LNCaP clone FGC (cell line): Measurements from ENCODE around the gene CD160.

Source experiments
- DNase-seq: peaks from one replicate; pipeline ENCODE4 v3.0.0-alpha.2; 2011; ENCODE audit warnings: low read depth
- H3K4me3 ChIP-seq: 2 replicates; pipeline ENCODE4 v1.5.1; 2011; ENCODE audit warnings: mild to moderate bottlenecking, low read depth, low read length, control low read depth
- TF ChIP-seq, protein P1 (sequence below): IDR thresholded peaks from 2 replicates; pipeline ENCODE4 v1.5.1; 2012; ENCODE audit warnings: mild to moderate bottlenecking; ENCODE audit not compliant: control insufficient read depth, insufficient read depth; ENCODE audit errors: extremely low read depth

The CD160 gene

DNA sequence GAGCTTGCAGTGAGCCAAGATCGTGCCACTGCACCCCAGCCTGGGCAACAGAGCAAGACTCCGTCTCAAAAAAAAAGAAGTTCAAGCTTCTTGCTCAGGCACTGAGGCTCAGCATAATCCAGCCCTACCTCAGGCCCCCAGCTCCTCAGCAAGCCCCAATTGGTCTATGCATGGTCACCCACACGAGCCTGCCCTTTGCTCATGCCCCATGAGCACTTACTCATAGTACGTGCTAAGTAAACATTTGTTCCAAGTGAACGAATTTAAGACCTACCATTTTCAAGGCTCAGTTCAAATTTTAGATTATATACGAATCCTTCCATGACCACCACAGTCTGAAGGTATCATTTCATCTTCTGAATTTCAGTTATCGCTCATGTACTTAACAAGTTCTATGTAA, 16.5 kb upstream of the CD160 start:
- TF ChIP-seq, protein P1, sequence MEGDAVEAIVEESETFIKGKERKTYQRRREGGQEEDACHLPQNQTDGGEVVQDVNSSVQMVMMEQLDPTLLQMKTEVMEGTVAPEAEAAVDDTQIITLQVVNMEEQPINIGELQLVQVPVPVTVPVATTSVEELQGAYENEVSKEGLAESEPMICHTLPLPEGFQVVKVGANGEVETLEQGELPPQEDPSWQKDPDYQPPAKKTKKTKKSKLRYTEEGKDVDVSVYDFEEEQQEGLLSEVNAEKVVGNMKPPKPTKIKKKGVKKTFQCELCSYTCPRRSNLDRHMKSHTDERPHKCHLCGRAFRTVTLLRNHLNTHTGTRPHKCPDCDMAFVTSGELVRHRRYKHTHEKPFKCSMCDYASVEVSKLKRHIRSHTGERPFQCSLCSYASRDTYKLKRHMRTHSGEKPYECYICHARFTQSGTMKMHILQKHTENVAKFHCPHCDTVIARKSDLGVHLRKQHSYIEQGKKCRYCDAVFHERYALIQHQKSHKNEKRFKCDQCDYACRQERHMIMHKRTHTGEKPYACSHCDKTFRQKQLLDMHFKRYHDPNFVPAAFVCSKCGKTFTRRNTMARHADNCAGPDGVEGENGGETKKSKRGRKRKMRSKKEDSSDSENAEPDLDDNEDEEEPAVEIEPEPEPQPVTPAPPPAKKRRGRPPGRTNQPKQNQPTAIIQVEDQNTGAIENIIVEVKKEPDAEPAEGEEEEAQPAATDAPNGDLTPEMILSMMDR = no peak
- no peak for DNase-seq
- no peak overlapping the region for H3K4me3 ChIP-seq

DNA sequence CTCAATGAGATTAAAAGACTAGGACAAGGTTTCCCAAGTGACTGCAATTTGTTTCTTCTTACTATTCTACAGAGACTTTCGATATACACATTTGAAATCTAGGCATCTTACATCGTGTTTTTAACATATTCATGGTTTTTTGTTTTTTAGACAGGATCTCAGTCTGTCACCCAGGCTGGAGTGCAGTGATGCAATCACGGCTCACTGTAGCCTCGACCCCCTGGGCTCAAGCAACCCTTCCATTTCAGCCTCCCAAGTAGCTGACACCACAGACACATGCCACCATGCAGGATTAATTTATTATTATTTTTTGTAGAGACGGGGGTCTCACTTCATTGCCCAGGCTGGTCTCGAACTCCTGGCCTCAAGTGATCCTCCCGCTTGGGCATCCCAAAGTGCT, 13.7 kb upstream of the CD160 start:
- no peak overlapping the region for H3K4me3 ChIP-seq
- TF ChIP-seq, protein P1 = no peak
- no peak for DNase-seq

DNA sequence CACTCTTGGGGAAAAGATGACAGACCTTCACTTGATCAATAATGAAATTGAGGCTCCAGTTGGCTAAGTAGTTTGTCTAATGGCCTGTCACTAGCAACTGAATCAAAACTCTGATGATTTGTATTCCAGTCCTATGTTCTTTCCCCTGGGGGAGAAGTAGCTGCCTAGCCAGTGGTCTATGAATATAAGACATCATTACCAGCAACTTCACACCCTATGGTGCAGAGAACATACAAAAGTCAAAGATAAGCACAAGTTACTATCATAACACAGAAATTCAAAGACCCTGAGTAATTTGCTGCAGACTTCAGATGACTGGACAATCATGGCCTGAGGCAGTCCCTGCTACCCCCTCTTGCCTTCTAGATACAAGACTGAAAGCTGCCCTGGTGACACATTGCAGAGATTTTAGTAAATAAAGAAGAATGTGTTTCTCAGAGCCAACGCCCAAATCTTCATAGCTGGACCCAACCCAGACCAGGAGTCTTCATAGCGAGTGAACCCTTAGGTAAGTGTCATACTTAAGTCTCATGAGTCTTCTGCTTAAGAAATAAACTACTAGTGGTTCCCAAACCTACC, 13.1 kb upstream of the CD160 start:
- no peak for DNase-seq
- TF ChIP-seq, protein P1 = no peak
- H3K4me3 ChIP-seq = no peak overlapping the region

DNA sequence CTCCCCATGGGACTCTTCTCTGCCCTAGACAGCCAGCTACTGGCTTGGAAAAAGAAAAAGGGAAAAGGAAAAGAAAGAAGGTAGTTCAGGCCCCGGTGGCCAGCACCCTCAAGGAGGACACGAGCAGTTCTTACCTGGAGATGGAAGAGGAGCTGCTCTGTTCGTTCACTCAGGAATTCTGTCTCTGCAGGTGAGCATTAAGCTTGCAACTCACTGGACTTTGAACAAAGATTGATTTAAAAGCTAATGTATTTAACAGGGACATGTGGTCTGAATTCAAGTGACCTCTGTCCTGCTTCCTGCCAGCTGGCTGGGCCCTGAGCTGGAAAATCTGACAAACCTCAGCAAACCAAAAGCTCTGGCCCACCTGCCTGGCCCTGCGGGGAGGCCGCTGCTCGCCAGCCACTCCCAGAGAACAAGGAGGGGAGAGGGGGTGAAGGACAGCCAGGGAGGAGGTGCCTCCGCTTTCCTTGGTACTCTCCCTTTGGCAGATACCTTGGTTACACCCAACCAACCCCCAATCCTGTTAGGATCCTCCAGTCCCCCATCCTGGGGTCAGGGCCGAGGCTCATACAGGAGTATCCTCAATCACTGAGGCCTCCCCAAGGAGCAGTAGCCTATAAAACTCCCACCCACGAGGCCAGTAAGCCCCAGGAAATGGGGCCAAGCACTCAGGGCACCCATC, 12.0 kb upstream of the CD160 start, which contains the start of gene PDZK1:
Gene PDZK1 (minus strand): TSS at position 186 of the 685 bp plus-strand sequence. CDS start 19,347 bp downstream, outside the sequence.
- DNase-seq = no peak
- no peak within 1 kb of the TSS for H3K4me3 ChIP-seq
- TF ChIP-seq, protein P1 = no peak

DNA sequence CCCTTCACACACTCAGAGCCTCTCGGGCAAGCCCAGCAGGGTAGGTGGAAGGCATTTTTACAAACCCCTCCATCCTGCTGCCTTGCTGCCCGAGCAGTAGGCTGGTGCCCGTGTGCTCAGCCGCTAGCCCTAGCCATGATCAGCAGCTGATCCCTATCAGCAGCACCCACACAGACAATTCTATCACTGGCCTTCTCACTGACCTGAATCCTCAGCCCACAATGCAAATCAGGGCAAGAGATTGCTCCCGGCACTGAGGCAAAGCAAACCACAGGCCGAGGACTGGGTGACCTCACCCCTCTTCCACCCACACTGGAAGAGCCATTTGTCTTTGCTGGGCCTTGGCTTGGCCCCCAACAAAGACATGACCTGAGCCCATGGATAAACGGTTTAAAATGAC, 11.2 kb upstream of the CD160 start:
- TF ChIP-seq, protein P1 = no peak
- no peak for DNase-seq
- no peak overlapping the region for H3K4me3 ChIP-seq

DNA sequence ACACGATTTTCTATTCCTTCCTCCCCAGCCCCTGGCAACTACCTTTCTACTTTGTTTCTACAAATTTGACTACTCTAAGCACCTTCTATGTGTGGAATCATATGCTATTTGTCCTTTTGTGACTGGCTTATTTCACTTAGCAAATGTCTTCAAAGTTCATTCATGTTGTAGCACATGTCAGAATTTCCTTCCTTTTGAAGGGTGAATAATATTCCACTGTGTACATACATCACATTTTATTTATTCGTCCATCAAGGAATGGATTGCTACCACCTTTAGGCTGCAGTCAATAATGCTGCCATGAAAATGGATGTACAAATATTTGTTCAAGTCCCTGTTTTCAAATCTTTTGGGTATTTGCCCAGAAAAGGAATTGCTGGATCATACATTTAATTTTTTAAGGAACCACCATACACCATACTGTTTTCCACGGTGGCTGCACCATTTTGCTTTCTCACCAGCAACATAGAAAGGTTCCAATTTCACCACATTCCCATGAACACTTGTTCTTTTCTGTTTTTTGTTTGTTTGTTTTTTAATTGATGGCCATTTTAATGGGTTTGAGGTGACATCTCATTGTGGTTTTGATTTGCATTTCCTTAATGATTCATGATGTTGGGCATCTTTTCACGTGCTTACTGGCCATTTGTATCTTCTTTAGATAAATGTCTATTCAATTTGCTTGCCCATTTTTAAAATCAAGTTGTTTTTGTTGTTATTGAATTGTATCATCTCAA, 8.8 kb upstream of the CD160 start:
- TF ChIP-seq, protein P1 = no peak

More for the DNA sequence above, 8.8 kb upstream of the CD160 start:
- H3K4me3 ChIP-seq = no peak overlapping the region
- DNase-seq = peak; percentile 28
